Stimulated activated CD8-positive, alpha-beta memory T cell treated with anti-CD3 and anti-CD28 coated beads, Interleukin-4, amount 100 ng/mL, for 1 hour (primary cell): ENCODE results near the gene INTS11.

ENCODE experiments used
- DNase-seq, 2 donors: peaks; one replicate each; pipeline ENCODE4 v3.0.0-alpha.2; 2020; ENCODE audit warnings: low read depth in 2 of 2, low spot score in 1 of 2

The INTS11 gene

GRCh38 chr1:1270813-1271212 is 53.6 kb downstream of the INTS11 start:
- no peak for DNase-seq

GRCh38 chr1:1268284-1268682 is 56.2 kb downstream of the INTS11 start:
- no peak for DNase-seq

- no peak for DNase-seq
Observed at GRCh38 chr1:1267488-1268283, 56.8 kb downstream of the INTS11 start.

- DNase-seq, result no peak
Observed at GRCh38 chr1:1264868-1265272, 59.6 kb downstream of the INTS11 start.

GRCh38 chr1:1264026-1264425 is 60.4 kb downstream of the INTS11 start:
- no peak for DNase-seq

GRCh38 chr1:1262758-1263157 is 61.7 kb downstream of the INTS11 start:
- DNase-seq, result no peak

- DNase-seq, result no peak
Observed at GRCh38 chr1:1262071-1262470, 62.4 kb downstream of the INTS11 start.
